H1 (cell line): Measurements from ENCODE around the gene DNER.

Source experiments
- PHF8 ChIP-seq: fragments of 200-600 bp; sonication (generic); conservative IDR thresholded peaks from 2 replicates; pipeline ENCODE4 v1.7.1; 2012; ENCODE audit warnings: low read depth, mild to moderate bottlenecking, inconsistent platforms, low read length, moderate library complexity
- POLR2A ChIP-seq, 2 experiments: IDR thresholded peaks; 1 replicate in 1 of 2; 2 replicates in 1 of 2; pipeline ENCODE4 v1.6.1; 2011; ENCODE audit warnings: low read depth in 2 of 2, low read length in 2 of 2, mild to moderate bottlenecking in 2 of 2; ENCODE audit errors: control extremely low read depth in 1 of 2
- RAD21 ChIP-seq, 2 experiments: IDR thresholded peaks in 1 of 2; conservative IDR thresholded peaks in 1 of 2; 2 replicates each; pipeline ENCODE4 v1.6.1; 2011; ENCODE audit warnings: low read depth in 2 of 2, low read length in 2 of 2, improper control_type of control experiment in 1 of 2, inconsistent platforms in 1 of 2, mild to moderate bottlenecking in 1 of 2, moderate library complexity in 1 of 2
- TF ChIP-seq, protein P1 (sequence below): IDR thresholded peaks from 2 replicates; pipeline ENCODE4 v1.6.1; 2011; ENCODE audit warnings: low read depth, mild to moderate bottlenecking, low read length; ENCODE audit not compliant: insufficient read depth

DNA sequence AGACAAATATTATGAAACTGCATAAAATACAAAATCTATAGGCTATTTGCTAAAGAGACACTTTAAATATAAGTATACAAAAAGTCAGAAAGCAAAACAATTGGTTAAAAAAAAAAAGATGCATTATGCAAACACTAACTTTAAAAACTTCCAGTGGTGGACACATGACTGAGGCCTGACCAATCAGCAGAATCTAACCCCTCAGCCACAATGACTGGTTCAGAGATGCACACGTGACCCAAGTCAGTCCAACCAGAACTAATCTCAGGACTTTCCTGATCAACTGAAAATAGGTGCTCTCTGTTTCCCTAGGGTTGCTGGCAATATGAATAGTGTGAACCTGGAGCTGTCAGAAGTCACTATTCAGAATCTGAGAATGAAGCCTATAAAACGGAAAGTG is 22.7 kb downstream of the DNER start:
- TF ChIP-seq, protein P1, sequence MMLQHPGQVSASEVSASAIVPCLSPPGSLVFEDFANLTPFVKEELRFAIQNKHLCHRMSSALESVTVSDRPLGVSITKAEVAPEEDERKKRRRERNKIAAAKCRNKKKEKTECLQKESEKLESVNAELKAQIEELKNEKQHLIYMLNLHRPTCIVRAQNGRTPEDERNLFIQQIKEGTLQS, result no peak
- TF ChIP-seq PHF8 (no peak), RAD21 (IDR thresholded peaks at IDR 0.05 in 1 of 2, conservative IDR thresholded peaks at IDR 0.05 in 1 of 2; ENCODE audit: low read depth in 2 of 2, low read length in 2 of 2) (no peak), POLR2A (IDR thresholded peaks at IDR 0.05; ENCODE audit: control extremely low read depth in 1 of 2, low read depth in 2 of 2, low read length in 2 of 2) (no peak)
